ENCODE results near the gene ANXA4.

GRCh38 chr2:69828938-69829255 lies 87.0 kb downstream of the ANXA4 start:
- no peak for TF ChIP-seq CTCF (IDR thresholded peaks at IDR 0.05)
- TF ChIP-seq POLR2AphosphoS5 (IDR thresholded peaks at IDR 0.05): no peak
- no peak for TF ChIP-seq POLR2A (IDR thresholded peaks at IDR 0.05)
- TF ChIP-seq EP300 (IDR thresholded peaks at IDR 0.05; ENCODE audit: low read depth): no peak
